Neural progenitor cell (in vitro differentiated cells): Measurements from ENCODE around the gene HERC3.

Source experiments
- CTCF ChIP-seq: fragments of 200-600 bp; sonication (generic); IDR thresholded peaks from 2 replicates; pipeline ENCODE4 v1.5.1; 2017; ENCODE audit warnings: antibody characterized with exemption, mild to moderate bottlenecking
- EZH2 ChIP-seq: fragments of 200-600 bp; sonication (generic); IDR thresholded peaks from 2 replicates; pipeline ENCODE4 v1.6.1; 2017; ENCODE audit warnings: antibody characterized with exemption, mild to moderate bottlenecking, moderate library complexity

GRCh38 chr4:88757776-88758175 is 165.5 kb downstream of the HERC3 start:
- TF ChIP-seq EZH2 (no peak), CTCF (no peak)
